H9 (cell line): Measurements from ENCODE around the gene GRAMD1B. TPM values are rescaled to one million over a fixed set of nuclear protein-coding genes. Genes with fewer than 3 reads are reported as not detected.

Experiments used
- DNase-seq: peaks from one replicate; pipeline ENCODE4 v3.0.0-alpha.2; 2017
- H2AFZ ChIP-seq: one replicate; pipeline ENCODE4 v1.6.1; 2013; ENCODE audit warnings: mild to moderate bottlenecking, low read length, control low read depth, moderate library complexity
- H2AK5ac ChIP-seq: 2 replicates; pipeline ENCODE4 v1.6.1; 2013; ENCODE audit warnings: low read length, control low read depth, mixed read lengths; ENCODE audit not compliant: insufficient read length
- H2BK120ac ChIP-seq: one replicate; pipeline ENCODE4 v1.6.1; 2013; ENCODE audit warnings: low read depth, mild to moderate bottlenecking, low read length, control low read depth, inconsistent platforms; ENCODE audit not compliant: poor library complexity, severe bottlenecking
- H2BK12ac ChIP-seq: 2 replicates; pipeline ENCODE4 v1.6.1; 2013; ENCODE audit warnings: low read length, control low read depth, mixed read lengths, low read depth; ENCODE audit not compliant: insufficient read length
- H2BK15ac ChIP-seq: 2 replicates; pipeline ENCODE4 v1.6.1; 2013; ENCODE audit warnings: low read depth, low read length, control low read depth
- H2BK20ac ChIP-seq: one replicate; pipeline ENCODE4 v1.6.1; 2013; ENCODE audit warnings: low read depth, mild to moderate bottlenecking, low read length, control low read depth, inconsistent platforms; ENCODE audit not compliant: poor library complexity, severe bottlenecking
- H2BK5ac ChIP-seq: 2 replicates; pipeline ENCODE4 v1.6.1; 2013; ENCODE audit warnings: low read length, control low read depth, mixed read lengths; ENCODE audit not compliant: insufficient read length
- H3K14ac ChIP-seq: 2 replicates; pipeline ENCODE4 v1.6.1; 2013; ENCODE audit warnings: low read length, control low read depth; ENCODE audit not compliant: insufficient read depth
- H3K18ac ChIP-seq: 2 replicates; pipeline ENCODE4 v1.6.1; 2013; ENCODE audit warnings: low read depth, mild to moderate bottlenecking, mixed read lengths, low read length, control low read depth; ENCODE audit not compliant: insufficient read length
- H3K23ac ChIP-seq: 2 replicates; pipeline ENCODE4 v1.6.1; 2013; ENCODE audit warnings: low read length, control low read depth, mixed read lengths, low read depth; ENCODE audit not compliant: insufficient read length
- H3K23me2 ChIP-seq: 2 replicates; pipeline ENCODE4 v1.6.1; 2013; ENCODE audit warnings: low read depth, mild to moderate bottlenecking, mixed read lengths, low read length, control low read depth; ENCODE audit not compliant: insufficient read length, poor library complexity, severe bottlenecking
- H3K27ac ChIP-seq: 2 replicates; pipeline ENCODE4 v1.5.1; 2013; ENCODE audit warnings: low read length, control low read depth, mixed read lengths, low read depth; ENCODE audit not compliant: insufficient read length
- H3K27me3 ChIP-seq: 2 replicates; pipeline ENCODE4 v1.6.1; 2013; ENCODE audit warnings: low read length, control low read depth, inconsistent platforms; ENCODE audit not compliant: insufficient read depth
- H3K4ac ChIP-seq: 2 replicates; pipeline ENCODE4 v1.6.1; 2013; ENCODE audit warnings: low read depth, mild to moderate bottlenecking, control low read depth, inconsistent platforms, low read length, moderate library complexity
- H3K4me1 ChIP-seq: 2 replicates; pipeline ENCODE4 v1.6.1; 2013; ENCODE audit warnings: low read length, control low read depth, inconsistent platforms; ENCODE audit not compliant: insufficient read depth
- H3K4me2 ChIP-seq: 2 replicates; pipeline ENCODE4 v1.6.1; 2013; ENCODE audit warnings: low read length, control low read depth, mixed read lengths; ENCODE audit not compliant: insufficient read length, insufficient read depth
- H3K56ac ChIP-seq: 2 replicates; pipeline ENCODE4 v1.6.1; 2013; ENCODE audit warnings: low read depth, mild to moderate bottlenecking, mixed read lengths, low read length, control low read depth; ENCODE audit not compliant: insufficient read length
- H3K79me1 ChIP-seq: 2 replicates; pipeline ENCODE4 v1.6.1; 2013; ENCODE audit warnings: low read depth, mild to moderate bottlenecking, moderate library complexity, low read length, control low read depth, inconsistent platforms; ENCODE audit not compliant: insufficient read depth, poor library complexity, severe bottlenecking
- H3K79me2 ChIP-seq: 2 replicates; pipeline ENCODE4 v1.6.1; 2013; ENCODE audit warnings: low read length, control low read depth, inconsistent platforms; ENCODE audit not compliant: insufficient read depth
- H3K9ac ChIP-seq: 2 replicates; pipeline ENCODE4 v1.6.1; 2013; ENCODE audit warnings: low read length, control low read depth, mixed read lengths; ENCODE audit not compliant: insufficient read length; ENCODE audit errors: extremely low read depth
- H3K9me3 ChIP-seq: one replicate; pipeline ENCODE4 v1.6.1; 2013; ENCODE audit warnings: low read depth, low read length, inconsistent platforms; ENCODE audit not compliant: control insufficient read depth
- H3T11ph ChIP-seq: one replicate; pipeline ENCODE4 v1.6.1; 2013; ENCODE audit warnings: mild to moderate bottlenecking, low read length, control low read depth, inconsistent platforms
- H4K20me1 ChIP-seq: one replicate; pipeline ENCODE4 v1.6.1; 2013; ENCODE audit not compliant: control insufficient read depth, insufficient read length, insufficient read depth
- H4K5ac ChIP-seq: 2 replicates; pipeline ENCODE4 v1.6.1; 2013; ENCODE audit warnings: low read depth, mild to moderate bottlenecking, mixed read lengths, low read length, control low read depth; ENCODE audit not compliant: insufficient read length
- H4K8ac ChIP-seq: replicated peaks from 2 replicates; pipeline ENCODE4 v1.6.1; 2013; ENCODE audit warnings: low read length, control low read depth, mixed read lengths, low read depth; ENCODE audit not compliant: insufficient read length
- H4K91ac ChIP-seq: 2 replicates; pipeline ENCODE4 v1.6.1; 2013; ENCODE audit warnings: low read depth, mild to moderate bottlenecking, moderate library complexity, mixed read lengths, low read length, control low read depth; ENCODE audit not compliant: insufficient read length
- H3K27ac Mint-ChIP-seq, 3 experiments: 2 replicates in 2 of 3; 3 replicates in 1 of 3; pipeline ENCODE4 v1.8.0; 2020 to 2021; ENCODE audit warnings: mixed read lengths in 3 of 3, mild to moderate bottlenecking in 1 of 3, moderate library complexity in 1 of 3
- H3K27me3 Mint-ChIP-seq: 2 replicates; pipeline ENCODE4 v1.8.0; 2021; ENCODE audit warnings: low read depth, mild to moderate bottlenecking, moderate library complexity, mixed read lengths
- H3K36me3 Mint-ChIP-seq, 3 experiments: 2 replicates in 2 of 3; 3 replicates in 1 of 3; pipeline ENCODE4 v1.8.0; 2020 to 2021; ENCODE audit warnings: low read depth in 3 of 3, mixed read lengths in 3 of 3; ENCODE audit not compliant: insufficient read depth in 1 of 3
- H3K4me1 Mint-ChIP-seq, 2 experiments: 2 replicates each; pipeline ENCODE4 v1.8.0; 2020; ENCODE audit warnings: mixed read lengths in 2 of 2
- H3K4me3 Mint-ChIP-seq, 2 experiments: 2 replicates in 1 of 2; 3 replicates in 1 of 2; pipeline ENCODE4 v1.8.0; 2020 to 2021; ENCODE audit warnings: mild to moderate bottlenecking in 2 of 2, mixed read lengths in 2 of 2, moderate library complexity in 1 of 2
- H3K9me3 Mint-ChIP-seq, 2 experiments: 2 replicates in 1 of 2; 3 replicates in 1 of 2; pipeline ENCODE4 v1.8.0; 2020; ENCODE audit warnings: mild to moderate bottlenecking in 2 of 2, mixed read lengths in 2 of 2, moderate library complexity in 1 of 2
- WGBS: extraction: QIAGEN DNeasy Blood & Tissue Kit; methylation state at CpG from one replicate; pipeline ENCODE4 v1.1.7; 2013; ENCODE audit warnings: missing lambda C conversion rate, low lambda C conversion rate, mixed read lengths; ENCODE audit not compliant: insufficient read length; ENCODE audit errors: extremely low coverage; 5-methylcytosine and 5-hydroxymethylcytosine counted together
- total RNA-seq: library from RNA; stranded (reverse); gene quantifications from 2 replicates; pipeline ENCODE4 v1.2.1, GENCODE V29; 2021
- TF ChIP-seq, protein P1 (sequence below): fragments of 200-600 bp; sonication (generic); conservative IDR thresholded peaks from 3 replicates; pipeline ENCODE4 v1.8.0; 2021; ENCODE audit warnings: antibody characterized with exemption, mild to moderate bottlenecking

Gene GRAMD1B
- total RNA-seq, 1 experiment from 2014 or later, result 25.9 TPM

DNA sequence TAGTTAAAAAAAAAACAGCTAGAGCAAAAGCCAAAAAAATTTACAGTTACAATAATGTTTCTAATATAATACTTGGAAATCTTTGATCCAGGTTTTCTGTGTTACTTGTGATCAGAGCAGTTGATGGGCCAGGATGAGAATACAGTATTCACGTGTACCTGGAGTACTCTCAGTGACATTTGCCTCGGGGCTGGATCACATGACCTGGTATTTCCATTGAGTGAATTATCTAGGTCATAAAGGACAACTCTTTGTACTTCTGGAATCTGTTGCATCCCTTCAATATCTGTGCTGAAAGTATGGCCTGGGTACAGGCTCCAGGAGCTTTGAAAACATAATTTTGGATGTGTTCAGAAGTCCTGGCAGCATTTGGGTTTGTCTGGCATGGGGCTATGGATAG lies 93.5 kb downstream of the GRAMD1B start:
- Histone ChIP-seq H4K20me1 (no peaks in the 10 kb centered on the region), H4K91ac (no peak overlapping the region), H3K27me3 (no peaks in the 10 kb centered on the region), H4K5ac (no peak overlapping the region), H3T11ph (no peak overlapping the region), H3K23ac (no peak overlapping the region), H2BK15ac (no peak overlapping the region), H3K9me3 (no peaks in the 10 kb centered on the region), H2BK20ac (no peak overlapping the region), H3K27ac (no peak overlapping the region), H3K4ac (no peak overlapping the region), H2BK120ac (no peak overlapping the region), H3K18ac (no peak overlapping the region), H2BK5ac (no peak overlapping the region), H3K56ac (no peak overlapping the region), H4K8ac (no peak overlapping the region), H2AK5ac (no peak overlapping the region), H2BK12ac (no peak overlapping the region), H3K79me1 (no peaks in the 10 kb centered on the region), H2AFZ (no peak overlapping the region), H3K14ac (no peak overlapping the region), H3K9ac (no peak overlapping the region), H3K23me2 (no peaks in the 10 kb centered on the region), H3K4me1 (peaks cover 14% of the 10 kb centered on the region; the same call in 1 of the 2 replicates), H3K4me2 (no peak overlapping the region), H3K79me2 (no peaks in the 10 kb centered on the region)
- Mint-ChIP-seq H3K4me3 (no peak overlapping the region), H3K9me3 (no peaks in the 10 kb centered on the region), H3K27me3 (no peaks in the 10 kb centered on the region; the same call in 1 of the 2 replicates), H3K27ac (peak overlapping the region in 1 of 3 experiments; percentile 77; a peak in 1 of 7 replicates), H3K4me1 (peaks cover 54 to 58% of the 10 kb centered on the region in 2 experiments), H3K36me3 (peaks cover 0 to 4% (median 0%) of the 10 kb centered on the region in 3 experiments; a peak in 3 of 7 replicates)
- DNase-seq, result no peak
- TF ChIP-seq, protein P1, sequence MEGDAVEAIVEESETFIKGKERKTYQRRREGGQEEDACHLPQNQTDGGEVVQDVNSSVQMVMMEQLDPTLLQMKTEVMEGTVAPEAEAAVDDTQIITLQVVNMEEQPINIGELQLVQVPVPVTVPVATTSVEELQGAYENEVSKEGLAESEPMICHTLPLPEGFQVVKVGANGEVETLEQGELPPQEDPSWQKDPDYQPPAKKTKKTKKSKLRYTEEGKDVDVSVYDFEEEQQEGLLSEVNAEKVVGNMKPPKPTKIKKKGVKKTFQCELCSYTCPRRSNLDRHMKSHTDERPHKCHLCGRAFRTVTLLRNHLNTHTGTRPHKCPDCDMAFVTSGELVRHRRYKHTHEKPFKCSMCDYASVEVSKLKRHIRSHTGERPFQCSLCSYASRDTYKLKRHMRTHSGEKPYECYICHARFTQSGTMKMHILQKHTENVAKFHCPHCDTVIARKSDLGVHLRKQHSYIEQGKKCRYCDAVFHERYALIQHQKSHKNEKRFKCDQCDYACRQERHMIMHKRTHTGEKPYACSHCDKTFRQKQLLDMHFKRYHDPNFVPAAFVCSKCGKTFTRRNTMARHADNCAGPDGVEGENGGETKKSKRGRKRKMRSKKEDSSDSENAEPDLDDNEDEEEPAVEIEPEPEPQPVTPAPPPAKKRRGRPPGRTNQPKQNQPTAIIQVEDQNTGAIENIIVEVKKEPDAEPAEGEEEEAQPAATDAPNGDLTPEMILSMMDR, result no peak
- no CpG with 5 or more reads among the region's 2 CpGs for WGBS
